Frontal cortex (tissue), 4 donors: ENCODE data around the gene ATP8A2. TPM values are rescaled to one million over a fixed set of nuclear protein-coding genes. Genes with fewer than 3 reads are reported as not detected.

Source experiments
- DNase-seq, 2 donors: peaks; one replicate each; pipeline ENCODE4 v3.0.0; 2012; ENCODE audit warnings: low spot score in 2 of 2
- FAIRE-seq: peaks from 2 replicates; lab custom pipeline; 2012; peaks lifted over from hg19 to GRCh38; lab: Jason Lieb, UNC
- total RNA-seq: library from RNA; depleted of rRNA; stranded (reverse); fragments of >200 nt; gene quantifications from one replicate; pipeline ENCODE4 v1.2.3, GENCODE V29; 2014
- donor health status: control.
- donor health status: control.
- donor health status: control.

The ATP8A2 gene
- total RNA-seq, 1 donor from 2014 or later: 63.6 TPM

DNA sequence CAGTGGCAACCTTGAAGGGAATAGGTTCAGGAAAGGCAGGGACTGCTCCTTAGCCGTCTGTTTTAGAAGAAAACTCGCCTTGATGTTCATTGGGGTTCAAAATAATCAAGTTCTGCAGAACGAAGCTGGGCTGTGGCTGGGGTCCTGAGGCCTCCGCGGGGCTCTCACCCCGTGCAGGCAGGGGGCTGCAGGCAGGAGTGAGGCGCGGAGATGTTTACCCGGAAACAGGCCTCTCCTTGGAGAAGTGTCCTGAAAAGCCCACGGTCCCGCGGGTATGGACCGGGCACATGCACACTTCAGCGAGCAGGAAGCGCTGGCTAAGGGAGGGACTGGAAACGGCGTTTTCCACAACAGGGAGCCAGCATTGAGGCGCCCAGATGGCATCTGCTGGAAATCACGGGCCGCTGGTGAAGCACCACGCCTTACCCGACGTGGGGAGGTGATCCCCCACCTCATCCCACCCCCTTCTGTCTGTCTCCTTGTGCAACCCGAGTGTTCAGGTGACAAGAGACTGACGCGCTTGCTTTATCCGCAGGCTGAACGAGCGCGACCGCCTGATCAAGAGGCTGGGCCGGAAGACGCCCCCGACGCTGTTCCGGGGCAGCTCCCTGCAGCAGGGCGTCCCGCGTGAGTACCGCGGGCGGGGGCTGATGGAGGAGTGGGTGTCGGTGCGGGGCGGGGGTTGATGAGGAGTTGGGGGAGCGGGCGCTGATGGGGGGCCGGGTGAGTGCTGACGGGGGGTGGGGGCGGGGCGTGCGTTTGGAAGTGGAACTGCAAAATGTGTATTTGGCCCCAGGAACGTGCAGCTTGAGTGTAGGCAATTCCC lies 640.4 kb downstream of the ATP8A2 start:
- DNase-seq: no peak
- no peak for FAIRE-seq

DNA sequence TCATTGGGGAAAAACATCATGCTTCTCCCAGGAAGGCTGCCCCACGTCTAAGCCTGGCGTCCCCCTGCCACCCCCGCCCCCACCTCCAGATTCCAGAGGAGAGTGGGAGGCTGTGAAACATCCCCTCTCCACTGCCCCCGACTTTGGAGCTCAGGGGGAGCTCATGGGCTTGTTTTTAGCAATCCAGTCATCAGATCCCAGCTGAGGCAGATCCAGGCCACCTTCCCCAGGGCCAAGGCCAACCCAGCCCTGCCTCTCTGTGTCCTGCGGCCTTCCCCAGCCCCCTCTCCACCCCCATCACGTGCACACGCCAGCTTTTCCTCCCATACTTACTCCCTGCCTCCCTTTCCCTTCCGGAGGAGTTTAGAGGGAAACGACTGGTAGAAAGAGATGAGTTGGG lies 641.2 kb downstream of the ATP8A2 start:
- DNase-seq: no peak
- FAIRE-seq: no peak

DNA sequence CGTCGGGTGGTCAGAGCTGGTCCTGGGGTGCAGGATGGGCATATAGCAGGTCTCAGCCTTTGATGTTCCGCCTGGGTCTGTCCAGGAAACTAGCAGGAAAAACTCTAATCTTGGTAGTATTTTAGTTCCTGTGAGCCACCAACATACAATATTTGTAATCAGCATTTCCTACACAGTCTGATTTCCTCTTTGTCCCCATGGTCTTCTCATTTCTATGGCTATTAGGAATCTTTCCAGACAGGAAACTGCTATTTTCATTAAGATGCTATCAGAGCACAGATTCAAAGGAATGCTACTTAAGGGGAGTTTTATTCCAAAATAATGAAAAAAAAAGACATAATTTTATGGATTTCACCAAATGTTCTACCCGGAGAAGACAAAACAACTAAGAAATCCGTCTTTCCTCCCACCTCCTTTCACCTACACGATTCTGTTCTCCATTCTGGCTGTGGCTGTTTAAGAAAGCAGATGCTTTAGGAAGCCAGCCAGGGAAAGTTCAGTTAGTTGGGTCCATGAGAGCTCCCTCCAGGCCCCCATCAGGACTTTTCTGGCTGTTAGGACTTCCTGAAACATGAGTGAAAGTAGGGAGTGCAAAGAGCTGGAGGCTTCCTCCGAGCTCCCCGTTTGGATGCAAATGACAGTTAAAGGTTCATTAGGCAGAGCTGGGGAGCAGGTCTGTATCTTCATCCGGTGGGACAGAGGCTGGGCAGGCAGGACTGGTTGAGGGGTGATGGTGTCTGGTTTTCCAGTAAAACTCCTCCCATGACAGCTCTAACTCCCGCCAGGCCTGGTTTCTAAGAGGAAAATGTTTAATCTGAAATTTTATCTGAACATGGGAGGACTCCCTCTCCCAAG lies 643.7 kb downstream of the ATP8A2 start:
- DNase-seq: no peak
- no peak for FAIRE-seq

DNA sequence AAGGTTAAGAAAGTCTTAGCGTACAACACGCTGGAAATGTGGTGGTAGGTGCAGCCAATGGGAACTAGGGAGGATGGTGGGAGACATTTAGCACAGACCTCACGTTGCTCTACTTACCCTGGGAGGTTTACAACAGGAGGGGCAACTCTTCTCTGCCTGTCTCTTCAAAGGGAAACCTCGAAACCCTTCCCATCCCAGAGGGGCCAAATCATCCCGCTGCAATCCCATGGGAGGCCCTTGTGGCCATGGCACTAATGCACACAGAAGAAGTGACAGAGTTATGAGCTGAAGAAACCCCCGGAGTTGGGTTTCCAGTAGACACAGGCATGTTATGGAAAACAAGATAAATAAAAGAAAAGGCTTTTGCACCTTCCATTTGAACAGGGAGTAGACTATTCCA lies 644.4 kb downstream of the ATP8A2 start:
- DNase-seq: no peak
- FAIRE-seq: no peak

DNA sequence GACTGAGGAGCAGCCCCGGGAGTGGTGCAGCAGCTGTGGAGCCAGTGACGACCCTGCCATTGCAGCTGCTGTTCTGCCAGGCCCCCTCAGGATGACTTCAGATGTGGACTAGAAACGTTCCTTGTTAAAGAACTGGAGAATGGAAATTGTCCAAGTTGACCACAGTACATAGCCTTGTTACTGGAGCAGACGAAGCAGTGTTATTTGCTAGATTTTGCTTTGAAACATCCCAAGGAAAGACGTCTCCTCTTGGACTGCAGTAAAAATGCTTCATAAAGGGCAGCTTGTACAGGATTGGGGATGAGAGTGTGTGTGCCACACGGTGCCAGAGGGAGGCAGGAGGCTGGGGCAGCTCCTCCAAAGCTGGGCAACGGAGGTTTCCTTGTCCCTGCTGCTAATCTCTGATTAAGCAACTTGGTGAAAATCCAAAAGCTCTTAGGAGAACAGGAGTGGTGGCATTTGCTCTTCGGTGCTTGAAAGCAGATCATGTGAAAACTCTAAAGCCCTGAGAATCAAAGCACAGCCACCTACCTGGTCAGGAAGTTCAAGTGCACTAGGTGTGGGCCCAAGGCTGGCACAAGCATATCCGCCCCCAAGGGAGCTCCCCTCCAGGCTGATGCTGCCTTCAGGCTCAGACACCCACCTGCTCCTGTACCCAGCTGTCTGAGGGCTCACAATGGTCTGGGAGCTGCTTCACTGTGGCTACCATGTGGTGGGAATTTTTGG lies 645.6 kb downstream of the ATP8A2 start:
- DNase-seq: no peak
- FAIRE-seq: no peak

DNA sequence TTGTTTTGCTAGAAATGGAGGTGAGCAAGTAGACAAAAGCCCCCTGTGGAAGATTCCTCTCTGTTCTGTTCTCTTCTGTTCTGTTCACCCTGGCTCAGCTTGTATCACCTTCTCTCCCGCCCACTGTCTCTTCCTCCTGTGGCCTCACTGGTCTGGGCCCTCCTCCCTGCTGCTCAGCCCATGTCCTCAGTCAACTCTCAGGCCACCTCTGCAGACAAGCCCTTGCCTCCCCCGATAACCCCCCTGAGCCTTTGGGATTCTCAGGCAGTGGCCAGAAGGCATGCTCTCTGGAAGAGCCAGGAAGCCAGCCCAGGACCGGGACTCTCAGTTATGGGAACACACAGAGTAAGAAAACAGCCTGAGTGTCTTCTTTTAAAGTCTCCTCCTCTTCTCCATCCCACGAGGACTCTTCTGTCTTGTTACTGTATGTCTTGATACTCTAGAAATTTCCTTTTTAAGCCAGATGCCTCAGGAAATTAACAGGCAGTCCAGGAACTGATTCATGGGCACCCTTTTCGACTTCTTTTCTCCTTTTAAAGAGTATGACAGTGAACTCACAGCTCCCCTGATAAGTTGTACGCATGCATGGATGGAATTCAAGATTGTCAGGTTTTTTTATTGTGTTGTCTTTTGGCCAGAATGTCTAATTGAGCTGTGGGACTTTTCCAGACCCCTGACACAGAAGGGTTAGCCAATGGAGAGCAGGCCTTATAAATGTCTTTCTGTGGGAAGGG lies 646.3 kb downstream of the ATP8A2 start:
- FAIRE-seq (no peak), DNase-seq (no peak)

DNA sequence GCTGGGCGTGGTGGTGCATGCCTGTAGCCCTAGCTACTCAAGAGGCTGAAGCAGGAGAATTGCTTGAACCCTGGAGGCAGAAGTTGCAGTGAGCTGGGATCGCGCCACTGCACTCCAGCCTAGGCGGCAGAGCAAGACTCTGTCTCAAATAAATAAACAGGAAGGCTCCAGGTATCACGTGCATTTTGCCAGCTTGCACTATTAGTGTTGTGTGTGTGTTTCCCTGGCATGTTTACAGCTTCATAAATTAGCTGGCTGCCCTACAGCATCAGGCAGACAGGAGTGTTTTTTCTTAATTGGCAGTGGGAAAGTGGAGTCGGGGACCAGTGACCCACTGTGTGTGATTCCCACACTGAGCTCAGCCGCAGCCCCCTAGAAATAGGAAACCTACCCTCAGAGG lies 647.5 kb downstream of the ATP8A2 start:
- DNase-seq (no peak), FAIRE-seq (no peak)

DNA sequence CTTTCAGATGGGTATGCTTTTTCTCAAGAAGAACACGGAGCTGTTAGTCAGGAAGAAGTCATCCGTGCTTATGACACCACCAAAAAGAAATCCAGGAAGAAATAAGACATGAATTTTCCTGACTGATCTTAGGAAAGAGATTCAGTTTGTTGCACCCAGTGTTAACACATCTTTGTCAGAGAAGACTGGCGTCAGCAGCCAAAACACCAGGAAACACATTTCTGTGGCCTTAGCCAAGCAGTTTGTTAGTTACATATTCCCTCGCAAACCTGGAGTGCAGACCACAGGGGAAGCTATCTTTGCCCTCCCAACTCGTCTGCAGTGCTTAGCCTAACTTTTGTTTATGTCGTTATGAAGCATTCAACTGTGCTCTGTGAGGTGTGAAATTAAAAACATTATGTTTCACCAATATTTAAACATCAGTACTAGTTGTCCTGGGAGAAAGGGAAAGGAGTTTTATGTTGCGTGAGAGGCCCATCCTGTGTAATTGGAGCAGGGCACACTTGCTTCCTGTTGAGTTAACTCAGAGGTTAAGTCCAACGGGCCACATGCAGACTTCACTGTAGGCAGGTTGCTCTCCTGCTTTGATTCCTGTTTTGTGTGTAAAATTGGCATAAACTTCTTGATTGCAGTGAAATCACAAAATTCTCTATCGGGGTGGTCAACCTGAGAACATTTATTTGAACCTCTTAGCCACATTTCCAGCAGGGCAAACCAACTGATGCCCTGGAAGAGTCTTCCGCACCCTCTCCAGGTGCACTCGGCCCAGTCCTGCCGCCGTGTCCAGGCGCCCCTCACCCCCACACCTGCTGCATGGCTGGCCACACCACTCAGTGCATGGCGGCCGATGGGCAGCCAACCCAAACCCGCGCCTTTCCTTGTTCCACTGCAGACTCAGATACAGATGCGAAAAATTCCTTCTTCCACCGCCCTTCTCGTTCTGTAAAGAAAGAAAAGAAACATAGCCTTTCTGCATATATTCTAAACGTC lies 648.4 kb downstream of the ATP8A2 start:
- DNase-seq (no peak), FAIRE-seq (no peak)

DNA sequence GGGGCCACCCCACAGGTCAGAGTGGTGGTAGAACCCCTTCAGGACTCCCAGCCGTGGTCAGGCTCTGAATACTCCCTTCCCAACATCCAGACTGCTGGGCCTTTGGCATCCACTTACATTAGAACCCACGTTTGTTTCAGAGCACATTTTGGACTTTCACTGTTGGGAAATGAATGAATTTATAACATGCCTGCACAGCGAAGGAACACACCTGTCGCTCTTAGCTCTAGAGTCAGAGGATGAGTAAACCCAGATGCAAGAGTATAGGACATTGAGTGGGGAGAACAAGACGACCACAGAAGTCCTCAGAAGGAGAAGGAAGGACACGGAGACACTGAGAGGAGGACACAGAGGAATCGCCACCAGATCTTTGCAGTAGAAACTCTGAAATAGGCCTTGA lies 649.1 kb downstream of the ATP8A2 start:
- FAIRE-seq: no peak
- no peak for DNase-seq

DNA sequence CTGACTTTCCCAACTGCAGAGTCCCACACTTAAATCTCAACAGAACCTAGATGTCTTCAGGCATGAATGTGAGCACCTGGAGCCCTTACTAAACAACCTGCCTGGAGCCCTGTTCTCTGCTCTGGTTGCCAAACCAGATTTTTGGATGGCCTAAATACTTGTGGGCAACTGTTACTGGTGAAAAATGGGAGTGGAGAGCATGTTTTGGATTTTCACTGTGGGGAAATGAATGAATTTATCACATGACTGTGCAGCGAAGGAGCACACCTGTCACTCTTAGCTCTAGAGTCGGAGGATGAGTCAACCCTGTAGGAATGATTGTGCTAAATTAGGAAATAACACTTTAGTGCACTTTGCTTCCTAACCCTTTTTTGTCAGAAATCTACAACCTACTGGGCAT lies 649.7 kb downstream of the ATP8A2 start:
- DNase-seq (no peak), FAIRE-seq (no peak)

DNA sequence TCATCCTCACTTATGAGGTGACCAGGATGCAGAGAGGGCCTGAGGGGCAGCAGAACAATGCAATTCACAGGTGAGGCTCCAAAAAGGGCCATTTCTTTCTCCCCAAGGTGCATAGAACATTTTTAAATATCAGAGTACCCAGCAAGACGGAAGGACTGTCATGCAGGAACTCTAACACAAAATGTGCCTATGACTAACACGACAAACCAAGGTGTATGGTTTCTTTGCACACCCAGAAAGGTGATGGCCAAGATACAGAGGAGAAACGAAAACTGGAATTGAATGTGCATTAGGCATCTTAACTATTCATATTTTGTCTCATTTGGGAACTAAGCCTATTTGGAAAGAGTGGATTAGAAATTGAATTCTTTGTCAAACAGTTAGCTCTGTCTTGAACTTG lies 650.2 kb downstream of the ATP8A2 start:
- no peak for DNase-seq
- no peak for FAIRE-seq

DNA sequence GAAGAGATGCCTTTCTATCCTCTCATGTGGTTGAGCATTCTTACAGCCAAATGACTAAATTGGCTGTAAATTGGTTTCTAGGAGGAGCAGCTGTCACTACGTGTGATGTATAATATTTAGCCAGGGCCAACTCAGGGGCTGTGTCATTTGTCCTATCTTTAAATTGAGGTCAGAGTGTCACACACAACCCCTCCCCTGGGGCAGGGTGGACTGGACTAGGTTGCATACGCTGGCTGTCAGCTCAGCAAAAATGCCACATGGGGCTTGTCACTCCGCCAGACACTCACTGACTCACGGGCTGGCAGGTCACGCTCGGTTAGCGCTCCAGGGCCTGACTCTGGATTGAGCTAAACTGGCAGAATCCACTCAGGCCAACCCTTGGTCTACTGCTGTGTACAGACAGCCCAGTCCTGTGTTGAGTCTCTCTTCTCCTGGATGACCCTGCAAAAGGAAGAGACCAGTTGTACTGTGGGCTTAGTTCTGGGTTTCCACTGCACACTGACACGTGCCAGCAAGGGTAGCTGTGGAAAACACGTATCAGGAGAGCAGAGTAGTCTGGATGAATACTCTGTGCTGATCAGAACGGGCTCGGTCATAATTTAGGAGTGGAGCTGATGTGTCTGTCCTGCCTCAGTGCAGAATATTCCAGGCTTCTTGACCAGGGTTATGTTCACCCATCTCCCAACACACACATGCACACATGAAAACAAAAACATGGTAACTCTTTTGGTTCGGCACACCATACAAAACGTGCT lies 650.9 kb downstream of the ATP8A2 start:
- FAIRE-seq: no peak
- DNase-seq: no peak

DNA sequence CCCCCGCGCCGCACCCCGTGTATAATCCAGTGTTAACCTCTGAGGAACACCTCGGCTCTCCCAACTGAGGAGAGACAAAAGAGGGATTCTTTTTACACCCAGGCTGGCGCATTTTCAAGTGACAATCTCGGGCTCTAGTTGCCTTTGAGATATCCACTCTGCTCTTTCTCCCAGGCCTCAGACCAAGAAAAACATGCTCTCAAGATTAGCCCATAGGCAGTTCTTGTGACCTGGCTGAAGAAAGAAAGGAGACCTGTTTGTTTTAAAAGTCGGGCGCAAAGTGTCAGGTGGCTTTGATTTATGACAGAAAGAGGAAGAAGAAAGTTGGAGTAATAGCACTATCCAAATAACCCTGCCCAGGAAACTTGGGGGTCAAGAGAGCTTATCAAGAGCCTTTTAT lies 652.8 kb downstream of the ATP8A2 start:
- no peak for FAIRE-seq

DNA sequence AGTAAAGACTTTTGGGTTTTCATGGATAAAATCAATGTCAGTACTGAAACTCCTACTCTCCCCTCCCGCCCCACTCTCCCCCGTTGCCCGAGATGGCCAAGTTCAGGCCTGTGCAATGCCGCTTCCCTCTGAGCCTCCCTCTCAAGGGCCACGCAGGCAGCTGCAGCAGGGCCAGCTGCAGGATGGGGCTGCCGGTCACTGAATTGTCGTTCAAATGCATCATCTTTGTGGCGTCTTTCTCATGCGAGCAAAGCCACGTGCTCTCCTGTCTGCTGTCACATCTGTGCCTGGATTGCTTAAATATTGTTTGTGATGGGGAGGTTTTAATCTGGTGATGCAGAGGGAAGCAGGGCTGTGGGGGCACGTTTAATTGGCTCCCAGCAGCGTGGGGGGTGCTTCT lies 653.4 kb downstream of the ATP8A2 start:
- FAIRE-seq: no peak
- no peak for DNase-seq

More for the DNA sequence above, 652.8 kb downstream of the ATP8A2 start:
- no peak for DNase-seq

DNA sequence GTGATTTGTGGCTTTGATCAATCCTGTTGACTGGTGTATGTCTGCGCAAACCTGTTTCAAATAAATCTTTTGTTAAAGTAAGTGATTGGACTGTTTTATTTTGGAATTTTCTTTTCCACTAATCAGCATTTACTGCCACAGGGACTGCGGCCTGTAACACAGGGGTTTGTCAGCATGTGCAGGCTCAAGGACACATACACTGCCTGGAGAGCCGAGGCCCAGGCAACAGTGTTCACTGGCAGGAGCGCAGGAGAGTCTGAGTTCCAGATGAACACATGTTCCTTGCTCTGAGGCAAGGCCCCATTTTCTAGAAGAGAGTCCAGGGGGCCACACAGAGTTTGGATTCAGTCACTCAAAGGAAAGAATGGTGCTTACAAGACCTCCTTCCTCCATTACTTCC lies 654.0 kb downstream of the ATP8A2 start:
- DNase-seq (no peak), FAIRE-seq (no peak)

DNA sequence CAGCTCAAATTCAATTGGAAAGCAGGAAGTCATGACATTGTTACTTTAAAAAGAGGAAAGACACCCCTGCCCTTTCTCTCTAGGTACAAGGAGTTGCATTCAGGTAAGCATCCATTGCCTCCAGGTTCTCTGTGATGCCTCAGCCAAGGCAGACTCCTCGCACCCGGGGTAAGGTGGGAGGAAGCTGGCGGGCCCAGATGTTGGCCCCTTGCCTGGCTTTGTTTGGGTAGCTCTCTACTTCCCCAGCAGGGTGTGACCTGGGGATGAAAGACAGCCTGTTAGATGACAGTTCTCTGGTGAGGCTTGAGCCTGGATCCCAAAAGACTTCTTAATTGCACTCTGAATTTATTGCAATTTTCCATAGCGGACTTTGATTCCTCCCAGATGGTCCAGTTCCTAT lies 654.4 kb downstream of the ATP8A2 start:
- FAIRE-seq: no peak
- no peak for DNase-seq

DNA sequence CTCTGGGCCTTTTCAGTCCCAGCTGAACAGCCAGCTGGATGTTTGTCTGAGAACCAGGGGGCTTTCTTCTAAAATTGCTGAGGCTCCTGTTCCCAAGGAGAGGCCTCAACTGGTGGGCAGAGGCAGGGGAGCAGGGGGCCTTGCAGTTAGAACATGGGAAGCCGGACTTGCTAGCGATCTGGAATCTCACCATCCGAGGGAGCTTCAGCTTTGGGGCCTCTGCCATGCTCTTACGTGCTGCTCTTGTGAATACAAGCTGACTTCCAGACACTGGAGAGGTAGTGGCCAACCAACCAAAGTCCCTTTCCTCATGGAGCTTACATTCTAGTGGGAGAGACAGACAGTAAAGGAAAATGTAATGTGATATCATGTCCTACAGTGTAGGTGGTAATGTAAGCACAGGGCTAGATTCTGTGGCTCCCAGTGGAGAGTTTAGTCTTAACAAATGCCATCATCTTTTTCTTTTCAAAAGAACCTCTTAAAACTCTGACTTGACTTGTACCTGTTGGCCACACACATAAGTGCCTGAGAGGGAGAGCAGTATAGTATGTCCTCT lies 657.9 kb downstream of the ATP8A2 start:
- FAIRE-seq: no peak

DNA sequence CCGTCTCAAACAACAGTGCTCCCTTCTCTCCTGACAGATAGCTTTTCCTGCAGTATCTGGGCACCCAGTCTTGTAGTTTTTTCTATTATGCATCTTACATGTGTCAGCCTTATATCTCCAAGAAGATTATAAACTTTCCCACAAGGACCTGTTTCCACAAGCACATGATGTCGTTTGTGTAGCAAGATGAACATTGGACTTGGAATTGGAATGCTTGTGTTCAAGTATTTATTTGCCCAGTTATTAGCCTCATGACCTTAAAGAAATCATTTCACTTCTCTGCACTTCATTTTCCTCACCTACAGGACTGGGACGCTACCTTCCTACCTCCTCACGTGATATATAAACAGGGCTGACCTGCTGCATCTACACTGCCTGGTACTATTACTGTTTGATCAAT lies 658.6 kb downstream of the ATP8A2 start:
- FAIRE-seq: no peak
- DNase-seq: no peak

More for the DNA sequence above, 657.9 kb downstream of the ATP8A2 start:
- DNase-seq: no peak
